Coronary artery (tissue), 2 donors: ENCODE data around the gene GNS.
A peak's percentile ranks its signal among the peaks of the same experiment; 100 is the strongest.
"Not testable (repeated sequence)": the region's sequence is repeated elsewhere in the genome, so short reads cannot be mapped to it uniquely, and the experiment has no call there.

Experiments used
- DNase-seq: peaks from one replicate; pipeline ENCODE4 v3.0.0-alpha.2; 2017; ENCODE audit warnings: low spot score
- H3K27ac ChIP-seq, 2 donors: fragments of 200-600 bp; sonication (generic); one replicate each; pipeline ENCODE4 v1.5.1; 2016 to 2019
- H3K4me3 ChIP-seq: fragments of 200-600 bp; sonication (generic); 2 replicates; pipeline ENCODE4 v1.5.1; 2016; ENCODE audit warnings: mild to moderate bottlenecking, moderate library complexity
- CTCF ChIP-seq: fragments of 200-600 bp; sonication (generic); IDR thresholded peaks from one replicate; pipeline ENCODE4 v1.5.1; 2019; ENCODE audit warnings: antibody characterized with exemption

Gene GNS

GRCh38 chr12:64780132-64780530 is 20.9 kb upstream of the GNS start:
- no peak for DNase-seq
- Histone ChIP-seq H3K27ac (peak overlapping the region in 1 of 2 donors; percentile 12), H3K4me3 (peak overlapping the region; percentile 72)
- TF ChIP-seq CTCF = no peak

DNA sequence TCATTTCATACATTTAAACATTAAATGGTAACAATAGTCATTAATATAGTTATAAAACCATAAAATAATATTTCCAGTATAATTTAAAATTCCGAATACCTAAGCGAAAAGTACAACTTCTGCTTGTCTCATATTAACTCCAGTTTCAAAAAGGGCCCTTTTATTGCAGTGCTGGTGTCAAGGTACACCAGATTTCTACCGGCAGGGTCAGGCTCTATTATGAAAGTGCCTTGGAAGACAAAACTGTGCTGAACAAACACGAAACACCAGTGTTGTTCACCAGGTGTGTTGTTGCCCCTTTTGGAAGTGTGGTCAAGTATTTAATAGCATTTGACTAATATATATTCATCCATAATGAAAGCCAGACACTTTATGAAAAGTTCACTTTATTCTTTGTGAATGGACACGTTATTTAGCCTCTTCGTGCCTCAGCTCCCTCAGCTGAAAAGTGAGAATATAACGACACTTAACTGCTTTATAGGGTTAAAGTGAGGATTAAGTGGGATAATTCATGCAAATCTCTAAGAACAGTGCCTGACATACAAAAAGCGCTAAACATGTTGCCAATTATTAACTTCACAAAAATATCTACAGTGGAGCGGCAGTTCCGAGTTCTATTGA is 20.3 kb upstream of the GNS start:
- H3K4me3 ChIP-seq = no peak overlapping the region
- TF ChIP-seq CTCF = no peak
- H3K27ac ChIP-seq = no peak overlapping the region

DNA sequence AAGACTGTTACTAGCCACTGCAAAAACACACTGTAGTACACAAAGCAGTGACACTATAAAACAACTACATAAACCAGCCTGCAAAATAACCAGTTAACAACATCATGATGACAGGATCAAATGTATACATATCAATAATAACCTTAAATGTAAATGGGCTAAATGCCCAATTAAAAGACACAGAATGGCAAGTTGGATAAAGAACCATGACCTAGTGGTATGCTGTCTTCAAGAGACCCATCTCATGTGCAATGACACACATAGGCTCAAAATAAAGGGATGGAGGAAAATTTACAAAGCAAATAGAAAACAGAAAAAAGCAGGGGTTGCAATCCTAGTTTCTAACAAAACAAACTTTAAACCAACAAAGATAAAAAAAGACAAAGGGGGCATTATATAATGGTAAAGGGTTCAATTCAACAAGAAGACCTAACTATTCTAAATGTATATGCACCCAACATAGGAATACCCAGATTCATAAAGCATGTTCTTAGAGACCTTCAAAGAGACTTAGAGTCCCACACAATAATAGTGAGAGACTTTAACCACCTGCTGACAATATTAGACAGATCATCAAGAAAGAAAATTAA is 16.0 kb upstream of the GNS start:
- H3K27ac ChIP-seq, DNase-seq, H3K4me3 ChIP-seq: not testable (repeated sequence)

More for the DNA sequence above, 20.3 kb upstream of the GNS start:
- no peak for DNase-seq

DNA sequence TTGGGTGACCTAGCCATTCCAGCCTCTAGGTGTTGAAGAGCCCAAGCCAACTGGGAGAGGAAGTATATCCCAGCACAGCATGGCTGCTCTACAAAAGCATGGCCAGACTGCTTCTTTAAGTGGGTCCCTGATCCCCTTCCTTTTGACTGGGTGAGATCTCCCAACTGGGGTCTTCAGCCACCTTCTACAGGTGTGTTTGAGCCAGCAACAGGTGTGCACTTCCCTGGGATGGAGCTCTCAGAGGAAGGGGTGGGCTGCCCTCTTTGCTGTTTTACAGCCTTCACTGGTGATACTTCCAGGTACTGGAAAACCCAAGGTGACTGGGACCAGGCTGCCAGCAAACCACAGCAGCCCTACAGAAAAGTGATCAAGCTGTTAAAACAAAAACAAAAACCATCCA is 14.2 kb upstream of the GNS start:
- Histone ChIP-seq H3K27ac (no peak overlapping the region), H3K4me3 (no peak overlapping the region)
- TF ChIP-seq CTCF = no peak
- no peak for DNase-seq

- Histone ChIP-seq H3K4me3 (no peak overlapping the region), H3K27ac (no peak overlapping the region)
- TF ChIP-seq CTCF = no peak
- no peak for DNase-seq
These were observed 8.3 kb upstream of the GNS start for GRCh38 chr12:64767495-64767894.

DNA sequence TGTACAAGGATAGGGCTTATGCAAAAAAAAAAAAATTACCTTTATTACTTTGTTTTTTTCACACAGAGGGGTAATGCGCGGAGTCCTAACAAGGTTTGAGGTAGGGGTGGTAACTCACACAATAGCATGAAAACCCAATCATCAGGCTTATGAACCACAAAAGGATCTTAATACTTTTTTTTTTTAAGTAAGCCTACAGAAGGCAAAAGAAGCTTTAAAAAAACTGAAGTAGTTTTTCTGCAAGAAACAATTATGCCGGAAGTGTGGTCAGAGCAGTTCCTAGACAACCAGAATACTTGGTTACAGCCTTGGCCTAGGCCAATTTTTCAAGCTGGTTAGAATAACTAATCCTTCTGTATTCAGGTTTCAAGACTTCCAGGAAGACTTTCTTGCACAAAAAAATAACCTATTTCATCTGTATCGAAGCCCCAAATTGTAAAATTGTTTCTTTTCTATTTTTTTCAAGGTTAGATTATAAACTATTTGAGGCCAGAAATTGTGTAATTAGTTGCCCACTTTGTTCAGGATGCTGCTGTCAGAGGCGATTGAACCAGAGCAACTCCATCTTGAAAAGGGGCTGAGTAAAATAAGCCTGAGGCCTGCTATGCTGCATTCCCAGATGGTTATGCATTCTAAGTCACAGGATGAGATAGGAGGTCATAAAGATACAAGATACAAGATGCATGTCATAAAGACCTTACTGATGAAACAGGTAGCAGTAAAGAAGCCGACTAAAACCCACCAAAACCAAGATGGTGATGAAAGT is 1.8 kb upstream of the GNS start:
- DNase-seq = no peak
- TF ChIP-seq CTCF = no peak
- Histone ChIP-seq H3K4me3 (no peak overlapping the region), H3K27ac (no peak overlapping the region)

- Histone ChIP-seq H3K4me3 (no peak overlapping the region), H3K27ac (peak overlapping the region; percentile 5 to 42)
- no peak for TF ChIP-seq CTCF
These were observed 1.4 kb downstream of the GNS start for GRCh38 chr12:64757771-64758170.

More at GRCh38 chr12:64757771-64758170, 1.4 kb downstream of the GNS start:
- DNase-seq = no peak
